ENCODE measurements around the gene INSIG1.

Gene INSIG1

GRCh38 chr7:155259866-155260497, 37.7 kb upstream of the INSIG1 start:
- TF ChIP-seq CTCF (IDR thresholded peaks at IDR 0.05; ENCODE audit: control insufficient read depth, insufficient read depth, low read depth, low read length, missing control alignments): no peak
- H3K4me3 ChIP-seq (ENCODE audit: control insufficient read depth, low read depth, low read length): no peak overlapping the region
- no peak for DNase-seq (ENCODE audit: low read depth)

GRCh38 chr7:155260498-155260872, 37.2 kb upstream of the INSIG1 start:
- no peak overlapping the region for H3K4me3 ChIP-seq (ENCODE audit: control insufficient read depth, low read depth, low read length)
- DNase-seq (ENCODE audit: low read depth): no peak
- TF ChIP-seq CTCF (IDR thresholded peaks at IDR 0.05; ENCODE audit: control insufficient read depth, insufficient read depth, low read depth, low read length, missing control alignments): no peak

- TF ChIP-seq CTCF (IDR thresholded peaks at IDR 0.05; ENCODE audit: control insufficient read depth, insufficient read depth, low read depth, low read length, missing control alignments): no peak
- no peak for DNase-seq (ENCODE audit: low read depth)
- no peak overlapping the region for H3K4me3 ChIP-seq (ENCODE audit: control insufficient read depth, low read depth, low read length)
Observed at GRCh38 chr7:155261031-155261985, 36.4 kb upstream of the INSIG1 start.

- TF ChIP-seq CTCF (IDR thresholded peaks at IDR 0.05; ENCODE audit: control insufficient read depth, insufficient read depth, low read depth, low read length, missing control alignments): no peak
- DNase-seq (ENCODE audit: low read depth): no peak
- H3K4me3 ChIP-seq (ENCODE audit: control insufficient read depth, low read depth, low read length): no peak overlapping the region
Observed at GRCh38 chr7:155262031-155262430, 35.6 kb upstream of the INSIG1 start.

- TF ChIP-seq CTCF (IDR thresholded peaks at IDR 0.05; ENCODE audit: control insufficient read depth, insufficient read depth, low read depth, low read length, missing control alignments): no peak
- DNase-seq (ENCODE audit: low read depth): no peak
- no peak overlapping the region for H3K4me3 ChIP-seq (ENCODE audit: control insufficient read depth, low read depth, low read length)
Observed at GRCh38 chr7:155263051-155263450, 34.6 kb upstream of the INSIG1 start.

GRCh38 chr7:155263581-155264143, 34.0 kb upstream of the INSIG1 start:
- H3K4me3 ChIP-seq (ENCODE audit: control insufficient read depth, low read depth, low read length): no peak overlapping the region
- peak; percentile 5 for TF ChIP-seq CTCF (IDR thresholded peaks at IDR 0.05; ENCODE audit: control insufficient read depth, insufficient read depth, low read depth, low read length, missing control alignments)
- DNase-seq (ENCODE audit: low read depth): no peak
